NCI-H2107 treated with DMSO at 0.1 percent for 48 hours (cell line): Measurements from ENCODE around the gene SNX22.

Source experiments
- DNase-seq: peaks from one replicate; lab custom pipeline; 2025; ENCODE audit not compliant: unreplicated experiment; lab: John Stamatoyannopoulos, UW

SNX22 gene

GRCh38 chr15:64155802-64156651 is 4.5 kb downstream of the SNX22 start:
- DNase-seq, result no peak

GRCh38 chr15:64156652-64157331 is 5.3 kb downstream of the SNX22 start:
- DNase-seq, result no peak

- DNase-seq, result no peak
These were observed 6.1 kb downstream of the SNX22 start for GRCh38 chr15:64157599-64158125.

GRCh38 chr15:64158363-64159134 is 7.0 kb downstream of the SNX22 start:
- no peak for DNase-seq

GRCh38 chr15:64161688-64162477 is 10.4 kb downstream of the SNX22 start:
- no peak for DNase-seq

- no peak for DNase-seq
These were observed 10.9 kb downstream of the SNX22 start for GRCh38 chr15:64162478-64162868.

DNA sequence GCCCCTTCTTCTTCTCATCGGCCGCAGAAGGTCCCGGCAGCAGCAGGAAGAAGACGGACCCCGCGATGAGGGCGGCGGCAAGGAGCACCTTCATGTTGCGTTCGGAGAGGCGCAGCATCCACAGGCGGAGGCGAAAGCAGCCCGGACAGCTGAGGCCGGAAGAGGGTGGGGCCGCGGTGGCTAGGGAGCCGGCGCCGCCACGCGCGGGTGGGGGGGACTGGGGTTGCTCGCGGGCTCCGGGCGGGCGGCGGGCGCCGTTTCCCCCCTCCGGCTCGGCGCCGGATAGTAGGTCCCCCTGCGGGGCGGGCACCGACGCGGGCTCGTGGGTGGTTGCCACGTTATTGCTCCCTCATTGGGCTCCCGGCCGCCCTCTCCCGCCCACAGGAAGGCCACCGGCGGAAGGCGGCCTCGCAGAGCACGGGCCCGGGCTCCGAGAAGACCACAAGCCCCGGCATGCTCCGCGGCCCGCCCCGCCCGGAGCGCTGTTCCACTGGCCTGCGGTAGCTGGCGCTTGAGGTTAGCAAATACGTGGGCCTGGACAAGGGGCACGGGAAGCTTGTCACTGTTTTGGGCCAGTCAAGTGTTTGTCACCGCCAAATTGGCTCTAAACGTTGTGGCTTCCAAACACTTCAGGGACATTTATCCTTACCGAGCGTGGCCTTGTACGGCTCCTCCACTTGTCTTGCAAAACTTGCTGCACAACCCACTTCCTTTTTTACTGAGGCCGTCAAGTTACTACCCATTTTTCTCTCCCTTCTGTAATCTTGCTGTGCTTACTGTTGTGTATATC is 11.5 kb downstream of the SNX22 start, which contains the start of gene PPIB:
Gene PPIB, minus strand, starts transcription at position 154 of the 790 bp plus-strand sequence. Its CDS starts 36 bp downstream, at position 118.
- DNase-seq, result peak; percentile 56

DNA sequence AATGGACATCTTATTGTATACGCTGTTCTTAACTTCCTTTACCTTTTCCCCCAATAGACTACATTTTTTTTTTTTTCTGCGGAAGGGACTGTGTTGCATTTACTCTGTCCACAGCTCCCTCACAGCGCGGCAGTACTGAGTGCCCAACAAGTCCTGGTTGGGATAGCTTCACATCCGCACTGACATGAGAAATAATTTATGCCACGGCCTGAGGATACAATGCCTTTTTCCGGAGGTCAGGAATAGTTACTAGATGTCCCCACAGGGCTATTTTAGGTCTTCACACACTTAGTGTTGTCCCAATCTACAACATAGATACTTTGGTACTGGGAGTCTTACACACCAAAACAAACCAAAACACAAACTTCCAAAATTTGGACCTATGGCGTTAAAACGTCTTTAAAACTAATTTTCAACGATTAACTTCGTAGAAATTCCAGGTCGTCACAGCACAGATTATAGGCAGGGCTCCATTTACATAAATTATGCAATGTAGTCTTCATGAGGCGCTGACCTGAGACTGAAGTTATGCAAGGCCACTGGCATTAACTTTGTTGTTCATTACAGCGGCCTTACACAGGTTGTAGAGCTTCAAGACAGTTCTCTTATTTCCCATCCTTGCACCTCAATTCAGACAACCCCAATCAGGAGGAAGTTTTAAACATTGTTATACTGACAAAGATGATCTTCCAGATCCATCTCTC is 12.3 kb downstream of the SNX22 start:
- no peak for DNase-seq

GRCh38 chr15:64164436-64164835 is 12.9 kb downstream of the SNX22 start:
- DNase-seq, result no peak

DNA sequence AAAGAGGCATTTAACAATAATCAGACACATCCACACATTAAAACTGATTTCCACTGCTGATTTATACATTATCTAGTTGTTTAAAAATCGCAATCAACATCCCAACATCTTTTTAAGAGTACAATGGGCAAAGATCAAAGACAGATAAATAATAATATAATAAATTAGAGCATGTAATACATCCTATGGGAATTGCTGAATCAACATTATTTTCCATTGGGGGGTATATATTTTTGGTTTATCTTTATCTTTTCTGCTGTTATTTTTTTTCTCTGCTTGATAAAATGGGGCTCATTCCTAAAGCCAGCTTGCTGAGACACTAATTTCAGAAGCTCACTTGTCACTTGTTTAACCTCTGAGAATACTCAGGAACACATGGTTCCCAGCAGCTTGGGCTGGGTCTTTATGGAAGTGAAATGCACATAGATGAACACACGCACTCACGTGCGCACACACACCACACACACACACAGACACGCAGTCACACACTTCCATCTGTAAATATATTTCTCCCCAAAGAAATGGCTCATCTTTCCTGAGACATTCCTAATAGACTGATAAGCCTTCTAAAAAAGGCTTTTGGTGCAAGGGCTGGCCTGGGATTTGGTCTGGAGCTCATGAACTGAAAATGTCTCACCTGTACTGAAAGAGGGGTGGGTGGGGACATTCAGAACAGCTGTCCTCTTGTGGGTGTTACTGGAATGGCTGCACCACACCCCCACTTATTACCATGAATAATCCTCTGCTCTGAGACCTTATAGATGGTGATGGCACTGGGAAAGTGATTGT is 14.8 kb downstream of the SNX22 start:
- DNase-seq, result no peak

GRCh38 chr15:64180235-64180824 is 28.8 kb downstream of the SNX22 start:
- DNase-seq, result no peak

DNA sequence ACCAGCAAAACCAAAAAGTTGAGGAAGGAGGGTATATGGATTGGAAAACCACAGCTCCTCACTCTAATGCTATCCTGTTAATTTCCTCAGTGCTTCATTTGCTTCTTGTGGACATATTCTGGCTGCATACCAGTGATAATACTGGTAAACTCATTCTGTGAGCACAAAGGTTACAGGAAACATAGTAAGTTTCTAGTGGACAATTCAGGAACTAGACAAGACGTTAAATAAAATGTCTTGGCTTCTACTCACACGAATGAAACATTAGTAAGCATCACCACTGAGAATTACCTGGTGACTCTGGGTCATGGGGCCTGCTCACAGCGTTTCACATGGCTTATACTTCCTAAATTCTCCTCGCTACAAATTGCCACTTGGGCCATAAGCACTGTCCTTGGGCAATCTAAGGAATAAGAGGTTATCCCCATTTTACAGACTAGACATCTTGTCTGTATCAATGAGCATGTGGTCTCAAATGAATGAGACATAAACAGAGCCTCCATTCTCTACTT is 31.4 kb downstream of the SNX22 start:
- no peak for DNase-seq

GRCh38 chr15:64185146-64185911 is 33.8 kb downstream of the SNX22 start:
- DNase-seq, result no peak

GRCh38 chr15:64187396-64188191 is 36.1 kb downstream of the SNX22 start:
- DNase-seq, result no peak

DNA sequence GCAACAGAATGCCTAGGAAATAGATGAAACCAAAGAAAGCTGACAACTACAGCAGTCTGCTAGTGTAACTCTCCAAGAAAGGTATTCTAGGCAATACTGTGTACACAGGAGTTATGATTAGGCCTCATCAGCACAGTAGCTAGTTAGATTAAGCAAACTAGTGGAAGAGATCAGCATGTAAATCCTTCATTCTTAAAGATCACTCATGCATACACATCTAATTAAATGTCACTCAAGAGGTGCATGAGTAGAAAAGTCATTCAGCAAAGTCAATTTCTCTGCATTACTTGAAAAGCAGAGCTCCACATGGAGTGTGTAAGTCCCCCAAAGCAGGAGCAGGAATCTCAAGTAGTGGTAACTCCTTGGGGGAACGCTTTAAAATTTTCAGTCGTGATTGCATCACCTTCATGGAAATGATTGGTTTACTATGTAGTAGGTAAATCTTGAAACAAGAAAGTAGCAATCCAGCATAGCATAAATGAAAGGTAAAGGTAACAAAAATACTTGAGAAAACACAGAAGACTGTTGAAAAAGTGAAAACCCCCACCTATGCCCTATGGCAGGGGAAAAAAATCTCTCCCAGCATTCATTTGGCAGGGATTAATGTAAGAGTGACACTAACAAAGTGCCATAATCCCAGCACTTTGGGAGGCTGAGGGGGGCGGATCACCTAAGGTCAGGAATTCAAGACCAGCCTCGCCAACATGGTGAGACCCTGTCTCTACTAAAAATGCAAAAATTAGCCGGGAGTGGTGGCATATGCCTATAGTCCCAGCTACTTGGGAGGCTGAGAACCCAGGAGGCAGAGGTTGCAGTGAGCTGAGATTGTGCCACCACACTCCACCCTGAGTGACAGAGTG is 40.7 kb downstream of the SNX22 start:
- DNase-seq, result no peak
